ENCODE measurements around the gene RPS27.

Gene RPS27

DNA sequence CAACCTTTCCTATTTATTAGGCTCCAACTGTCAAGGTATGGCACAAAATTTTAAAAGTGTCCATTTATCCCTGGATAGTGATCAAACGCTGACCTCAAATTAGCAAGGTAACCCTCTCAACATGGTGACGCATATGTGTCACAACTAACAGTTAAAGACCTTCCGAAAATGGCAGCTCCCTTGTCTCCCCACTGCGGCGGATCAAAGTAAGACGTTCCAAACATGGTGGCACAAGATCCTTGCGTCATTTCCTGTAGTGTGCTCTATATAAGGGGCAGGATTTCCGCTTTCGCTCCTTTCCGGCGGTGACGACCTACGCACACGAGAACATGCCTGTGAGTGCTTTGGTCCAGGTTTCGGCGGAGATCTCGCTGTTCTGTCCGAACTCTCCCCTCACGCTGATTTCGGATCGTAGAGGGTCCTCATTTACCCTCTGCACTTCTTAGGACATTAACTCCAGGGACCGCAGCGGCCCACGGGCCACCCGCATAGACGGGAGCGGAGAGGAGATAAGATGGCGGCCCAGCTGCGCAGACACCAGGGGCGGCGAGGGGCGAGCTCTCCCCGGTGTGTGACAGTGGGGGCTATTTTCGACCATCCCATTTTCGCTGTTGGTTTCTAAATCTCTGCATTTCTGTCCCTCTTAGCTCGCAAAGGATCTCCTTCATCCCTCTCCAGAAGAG lies at the start of gene RPS27:
RPS27 (plus strand) TSS at position 295 of the 683 bp plus-strand sequence; CDS start at position 330, 35 bp downstream.
- DNase-seq = peak; percentile 92

DNA sequence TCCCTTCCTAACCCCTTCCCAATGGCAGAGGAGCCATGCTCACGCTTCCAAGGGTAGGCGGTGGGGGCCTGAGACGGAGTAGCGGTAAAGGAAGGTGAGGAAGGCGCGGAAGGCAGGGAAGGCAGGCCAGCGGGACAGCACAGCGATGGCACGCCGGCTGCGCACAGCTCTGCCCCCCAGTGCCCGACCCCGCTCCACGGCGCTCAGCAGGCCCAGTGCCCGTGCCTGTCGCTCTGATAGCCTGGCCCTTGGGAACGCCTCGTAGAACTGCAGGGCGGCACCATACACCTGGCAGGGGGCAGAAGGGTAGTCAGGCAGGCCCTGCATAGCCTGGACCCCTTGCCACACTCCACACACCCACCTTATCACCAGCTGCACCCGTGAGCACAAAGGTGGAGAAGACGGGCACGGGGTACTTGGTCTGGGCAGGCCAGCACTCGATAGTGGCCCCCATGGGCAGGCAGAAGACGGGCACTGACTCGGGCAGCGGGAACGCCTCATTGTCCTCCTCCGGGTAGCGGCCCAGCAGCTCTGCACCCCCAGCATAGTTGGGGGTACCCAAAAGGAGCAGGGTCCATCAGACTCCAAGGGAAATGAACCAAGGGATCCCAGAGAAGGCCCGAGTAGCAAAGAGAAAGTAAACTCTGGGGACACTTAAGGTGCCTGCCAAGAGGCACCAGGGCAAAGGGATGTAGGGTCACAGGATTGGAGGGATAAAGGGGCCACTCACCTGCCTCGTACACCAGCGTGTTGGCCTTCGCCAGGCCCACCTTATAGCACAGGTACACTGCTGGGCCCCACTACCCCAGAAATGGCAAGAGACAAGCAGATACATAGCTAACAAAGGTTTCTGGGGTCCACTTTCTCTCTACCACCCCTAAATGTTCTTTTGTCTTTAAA lies 48.5 kb upstream of the RPS27 start:
- DNase-seq = no peak

- DNase-seq = no peak
Observed at GRCh38 chr1:153942766-153943549, 47.6 kb upstream of the RPS27 start.

DNA sequence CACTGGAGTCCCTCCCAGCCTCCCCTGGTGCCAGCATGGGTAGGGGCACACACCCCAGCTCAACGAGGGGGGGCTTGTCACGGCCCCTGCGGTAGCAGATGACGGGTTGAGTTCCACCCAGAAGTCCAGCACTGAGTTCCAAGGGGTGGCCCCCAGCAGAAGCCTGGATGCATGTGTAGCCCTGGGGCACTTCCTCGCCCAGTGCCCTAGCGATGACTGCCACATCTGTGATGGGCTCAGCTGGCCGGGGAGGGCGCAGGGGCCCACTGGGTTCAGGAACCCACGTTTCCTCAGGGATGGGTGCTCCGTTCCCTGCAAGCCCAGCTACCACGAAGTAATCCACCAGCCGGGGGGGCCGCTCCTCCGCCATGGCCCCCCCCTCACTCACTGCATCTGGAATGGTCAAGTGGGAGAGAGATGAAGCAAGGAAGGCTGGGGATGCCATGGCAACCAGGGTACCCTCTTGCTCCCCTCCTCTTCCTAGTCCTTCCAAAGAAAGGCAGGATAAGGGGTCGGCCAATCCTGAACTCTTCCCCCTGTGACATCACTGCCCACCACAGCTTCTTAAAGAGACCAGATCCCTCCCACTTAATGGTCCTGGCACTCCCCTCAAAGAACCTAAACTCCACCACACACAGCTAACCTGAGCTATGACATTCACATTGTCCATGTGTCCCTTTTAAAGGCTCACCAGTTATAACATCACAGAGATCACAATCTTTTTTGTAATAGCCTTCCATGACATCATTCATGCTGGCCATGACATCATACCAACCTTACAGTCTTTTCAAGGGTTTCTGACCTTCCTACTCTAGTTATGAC lies 46.3 kb upstream of the RPS27 start:
- DNase-seq = no peak

DNA sequence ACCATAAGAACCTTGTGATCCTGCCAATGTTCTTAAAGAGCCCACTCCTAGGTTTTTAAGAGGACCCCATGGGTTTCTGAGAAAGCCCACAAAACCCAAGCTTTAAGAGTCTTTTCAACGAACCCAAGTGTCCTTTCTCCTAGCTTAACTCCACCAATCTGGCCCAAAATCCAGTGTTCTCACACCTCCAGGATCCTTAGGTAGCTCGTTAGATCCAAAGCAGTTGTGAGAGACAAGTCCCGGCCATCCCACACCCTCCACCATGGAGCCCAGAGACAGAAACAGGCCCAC lies 45.8 kb upstream of the RPS27 start:
- no peak for DNase-seq

DNA sequence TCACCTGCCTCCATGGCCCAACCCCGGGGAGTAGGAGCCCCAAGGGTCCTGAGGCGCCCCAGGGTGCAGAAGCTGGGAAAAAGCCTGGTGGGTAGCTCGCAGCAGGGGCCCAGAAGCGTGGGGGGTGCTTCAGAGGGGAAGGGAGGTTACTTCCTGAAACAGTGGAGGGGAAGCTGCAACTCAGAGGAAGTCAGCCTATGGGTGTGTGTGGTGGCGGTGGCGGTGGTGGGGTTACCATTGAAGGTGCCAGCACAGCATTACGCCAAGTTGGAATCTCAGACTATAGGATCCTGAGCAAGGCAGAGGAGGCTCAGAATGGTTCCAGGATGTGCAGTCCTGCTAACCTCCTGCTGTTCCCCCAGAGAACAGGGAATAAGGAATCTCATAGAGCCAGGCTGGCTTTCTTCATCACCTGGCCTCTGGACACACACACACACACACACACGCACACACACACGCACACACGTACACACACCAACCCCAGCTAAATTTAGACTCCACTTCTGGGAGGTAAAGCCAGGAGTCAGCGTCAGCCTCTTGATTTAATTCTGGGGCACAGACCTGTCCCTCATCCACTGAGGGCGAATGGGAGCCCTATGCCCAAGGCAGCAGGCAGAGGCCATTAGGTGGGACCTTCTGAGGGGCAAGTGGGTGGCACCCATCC lies 45.3 kb upstream of the RPS27 start:
- DNase-seq = no peak

- no peak for DNase-seq
Observed at GRCh38 chr1:153945795-153946621, 44.6 kb upstream of the RPS27 start.

- peak; percentile 46 for DNase-seq
Observed at GRCh38 chr1:153946622-153947241, 43.8 kb upstream of the RPS27 start, which contains the start of gene DENND4B. DENND4B (minus strand) TSS chr1:153946718; CDS start chr1:153944374, 2,344 bp downstream.

DNA sequence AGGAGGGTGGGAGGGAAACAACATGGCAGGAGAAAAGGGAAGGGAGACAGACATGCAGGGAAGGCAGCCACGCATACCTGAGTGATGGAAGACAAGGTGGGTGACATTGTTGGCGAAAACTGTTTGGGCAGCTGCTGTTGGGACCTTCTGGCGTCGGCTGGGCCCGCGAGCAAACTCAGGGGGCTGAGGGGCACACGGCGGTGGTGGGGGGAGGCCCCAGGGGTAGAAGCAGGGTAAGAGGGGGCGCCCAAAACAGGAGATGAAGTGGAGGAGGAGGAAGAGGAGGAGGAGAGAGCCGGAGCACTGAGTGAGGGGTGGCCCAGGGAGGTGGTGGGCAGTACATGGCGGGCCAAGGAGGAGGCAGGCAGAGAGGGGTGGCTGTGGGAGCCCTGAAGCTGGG lies 39.4 kb upstream of the RPS27 start:
- DNase-seq = no peak

DNA sequence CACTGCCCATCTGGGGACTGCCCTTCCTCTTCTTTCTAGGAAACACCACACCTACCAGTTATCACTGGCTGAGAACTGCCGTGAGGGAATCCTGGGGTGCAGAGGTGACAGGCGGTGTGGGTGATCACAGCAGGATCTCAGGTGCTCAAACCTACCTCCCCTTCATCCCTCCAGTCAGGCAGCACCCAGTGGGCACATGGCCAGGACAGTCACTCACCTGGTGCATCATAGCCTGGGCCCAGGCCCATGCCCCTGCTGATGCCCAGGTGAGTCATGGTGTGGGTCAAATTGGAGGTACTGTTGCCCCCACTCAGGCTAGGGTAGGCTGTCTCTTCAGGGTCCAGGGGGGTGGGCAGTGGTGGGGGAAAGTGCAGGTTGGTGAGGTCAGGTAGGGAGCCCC lies 38.8 kb upstream of the RPS27 start:
- DNase-seq = no peak

DNA sequence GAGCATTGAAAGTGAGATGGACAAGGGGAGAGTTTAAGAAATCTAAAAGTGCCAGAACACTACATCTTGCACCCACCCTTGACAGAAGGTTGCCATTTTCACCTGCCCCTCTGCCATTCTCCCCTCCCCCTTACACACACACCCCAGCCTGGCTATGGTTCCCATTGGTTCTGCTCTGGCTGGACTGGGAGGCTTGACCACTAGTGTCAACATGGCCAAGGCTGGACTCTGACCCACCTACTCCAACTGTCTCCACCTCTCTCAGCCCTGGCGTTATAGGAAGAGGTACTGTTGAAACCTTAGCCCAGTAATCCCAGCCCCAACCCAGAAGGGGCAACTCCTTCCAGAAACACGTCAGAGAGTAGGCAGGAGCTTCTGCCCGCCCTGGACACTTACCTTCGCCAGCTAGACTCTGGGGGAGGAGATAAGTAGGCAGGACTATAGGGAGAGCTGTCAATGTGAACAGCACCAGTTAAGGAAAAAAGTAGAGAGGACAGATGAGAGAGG lies 36.6 kb upstream of the RPS27 start:
- no peak for DNase-seq

- DNase-seq = no peak
Observed at GRCh38 chr1:153954826-153955225, 35.7 kb upstream of the RPS27 start.

- DNase-seq = no peak
Observed at GRCh38 chr1:153956997-153957715, 33.4 kb upstream of the RPS27 start.

DNA sequence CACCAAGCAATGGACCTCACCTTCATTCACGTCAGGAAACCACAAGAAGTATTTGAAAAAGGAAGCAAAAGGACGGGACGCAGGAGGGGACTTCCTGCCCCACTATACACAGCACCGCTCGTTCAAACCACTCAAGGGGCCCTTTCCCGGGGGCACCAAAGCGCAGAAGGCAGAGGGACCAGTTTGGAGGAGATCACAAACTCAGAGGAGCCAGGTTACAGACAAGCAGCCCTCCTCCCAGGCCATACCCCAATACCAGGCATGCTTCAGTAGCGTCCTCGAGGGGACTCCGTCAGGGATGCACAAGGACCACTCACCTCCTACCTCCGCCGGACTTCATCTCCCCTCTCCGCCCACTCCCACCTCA lies 32.8 kb upstream of the RPS27 start:
- DNase-seq = no peak

GRCh38 chr1:153958111-153958960 lies 32.2 kb upstream of the RPS27 start, which contains the start of gene CRTC2:
CRTC2 (minus strand) TSS chr1:153958612; CDS start chr1:153958497, 115 bp downstream.
- peak; percentile 98 for DNase-seq

- no peak for DNase-seq
Observed at GRCh38 chr1:153958961-153959260, 31.7 kb upstream of the RPS27 start.

DNA sequence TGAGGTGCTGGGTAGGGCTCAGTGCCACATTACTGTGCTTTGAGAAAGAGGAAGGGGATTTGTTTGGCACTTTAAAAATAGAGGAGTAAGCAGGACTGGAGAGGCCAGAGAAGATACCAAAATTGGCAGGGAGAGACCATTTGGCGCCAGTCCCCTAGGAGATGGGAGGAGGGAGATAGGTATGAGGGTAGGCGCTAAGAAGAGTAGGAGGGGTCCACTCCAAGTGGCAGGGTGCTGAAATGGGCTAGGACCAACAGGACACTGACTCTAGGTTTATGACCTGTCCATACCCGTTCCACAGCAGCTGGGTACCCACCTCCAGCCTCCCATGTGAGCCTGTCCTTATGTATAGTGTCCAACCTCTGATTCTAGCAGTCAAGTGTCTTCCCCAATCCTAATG lies 31.1 kb upstream of the RPS27 start:
- no peak for DNase-seq

DNA sequence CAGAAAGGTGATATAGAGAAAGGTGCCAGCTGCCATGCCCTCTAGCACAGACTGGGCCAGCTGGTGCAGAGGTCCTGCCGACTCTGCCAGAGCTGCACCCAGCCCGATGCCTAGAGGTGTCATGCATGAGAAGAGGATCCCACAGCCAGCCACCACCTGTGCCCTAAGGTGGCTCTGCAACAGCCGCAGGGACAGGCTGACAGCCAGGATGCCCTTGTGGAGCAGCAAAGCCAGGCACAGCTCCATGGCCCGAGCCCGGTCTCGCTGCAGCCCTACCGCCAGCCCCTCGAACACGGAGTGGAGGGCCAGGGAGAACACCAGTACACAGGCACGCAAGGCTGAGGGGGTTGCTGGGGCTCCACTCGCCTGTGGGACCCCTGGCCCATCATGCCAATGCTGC lies 30.4 kb upstream of the RPS27 start:
- DNase-seq = no peak

- no peak for DNase-seq
Observed at GRCh38 chr1:153961421-153961820, 29.1 kb upstream of the RPS27 start.

Measured in amniotic stem cell (primary cell).